ENCODE measurements around the gene DOK6. TPM values are rescaled to one million over a fixed set of nuclear protein-coding genes. Genes with fewer than 3 reads are reported as not detected.

DOK6 gene
- total RNA-seq, 2 experiments from 2014 or later = not detected

GRCh38 chr18:69872661-69873060, 472.0 kb downstream of the DOK6 start:
- H3K36me3 Mint-ChIP-seq (ENCODE audit: low read depth) = peaks cover 81% of the 10 kb centered on the region
- peak overlapping the region; percentile 73 for H3K27ac Mint-ChIP-seq
- H3K27me3 ChIP-seq (ENCODE audit: control insufficient read depth in 1 of 2, insufficient read depth in 2 of 2, low read length in 2 of 2) = no peaks in the 10 kb centered on the region
- no peak overlapping the region for H3K4me3 Mint-ChIP-seq
- H3K4me3 ChIP-seq (ENCODE audit: low read length) = no peak overlapping the region
- DNase-seq = no peak
- intact Hi-C loops (cut with DNase I, micrococcal nuclease) = no loop called here
- ATAC-seq (ENCODE audit: poor library complexity) = no peak
- ChIA-PET CTCF (interaction anchor here (1.3 to 2.6 kb wide), 2 partner anchors 18 to 87 kb away, joined by 3 to 7 read pairs; no protein-coding TSS in a partner anchor), POLR2A (no interaction called here)
- no peaks in the 10 kb centered on the region for H3K9me3 Mint-ChIP-seq
- TF ChIP-seq, protein P1, sequence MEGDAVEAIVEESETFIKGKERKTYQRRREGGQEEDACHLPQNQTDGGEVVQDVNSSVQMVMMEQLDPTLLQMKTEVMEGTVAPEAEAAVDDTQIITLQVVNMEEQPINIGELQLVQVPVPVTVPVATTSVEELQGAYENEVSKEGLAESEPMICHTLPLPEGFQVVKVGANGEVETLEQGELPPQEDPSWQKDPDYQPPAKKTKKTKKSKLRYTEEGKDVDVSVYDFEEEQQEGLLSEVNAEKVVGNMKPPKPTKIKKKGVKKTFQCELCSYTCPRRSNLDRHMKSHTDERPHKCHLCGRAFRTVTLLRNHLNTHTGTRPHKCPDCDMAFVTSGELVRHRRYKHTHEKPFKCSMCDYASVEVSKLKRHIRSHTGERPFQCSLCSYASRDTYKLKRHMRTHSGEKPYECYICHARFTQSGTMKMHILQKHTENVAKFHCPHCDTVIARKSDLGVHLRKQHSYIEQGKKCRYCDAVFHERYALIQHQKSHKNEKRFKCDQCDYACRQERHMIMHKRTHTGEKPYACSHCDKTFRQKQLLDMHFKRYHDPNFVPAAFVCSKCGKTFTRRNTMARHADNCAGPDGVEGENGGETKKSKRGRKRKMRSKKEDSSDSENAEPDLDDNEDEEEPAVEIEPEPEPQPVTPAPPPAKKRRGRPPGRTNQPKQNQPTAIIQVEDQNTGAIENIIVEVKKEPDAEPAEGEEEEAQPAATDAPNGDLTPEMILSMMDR (IDR thresholded peaks at IDR 0.05) = no peak
- H3K4me1 Mint-ChIP-seq (ENCODE audit: low read depth) = peaks cover 47% of the 10 kb centered on the region
- H3K27me3 Mint-ChIP-seq = no peaks in the 10 kb centered on the region
- H3K4me1 ChIP-seq (ENCODE audit: insufficient read depth, low read length) = peaks cover 12% of the 10 kb centered on the region
- no peak overlapping the region for H3K27ac ChIP-seq (ENCODE audit: low read depth in 1 of 2, low read length in 2 of 2)
- H3K36me3 ChIP-seq (ENCODE audit: insufficient read depth, low read length) = peaks cover 40% of the 10 kb centered on the region
- H3K9me3 ChIP-seq (ENCODE audit: control insufficient read depth in 1 of 2, insufficient read depth in 1 of 2, low read length in 2 of 2) = no peaks in the 10 kb centered on the region

GRCh38 chr18:69874058-69874457, 473.4 kb downstream of the DOK6 start:
- Histone ChIP-seq H3K27ac (ENCODE audit: low read depth in 1 of 2, low read length in 2 of 2) (no peak overlapping the region), H3K4me1 (ENCODE audit: insufficient read depth, low read length) (peaks cover 12% of the 10 kb centered on the region), H3K36me3 (ENCODE audit: insufficient read depth, low read length) (peaks cover 32% of the 10 kb centered on the region), H3K9me3 (ENCODE audit: control insufficient read depth in 1 of 2, insufficient read depth in 1 of 2, low read length in 2 of 2) (no peaks in the 10 kb centered on the region), H3K4me3 (ENCODE audit: low read length) (no peak overlapping the region), H3K27me3 (ENCODE audit: control insufficient read depth in 1 of 2, insufficient read depth in 2 of 2, low read length in 2 of 2) (no peaks in the 10 kb centered on the region)
- ChIA-PET CTCF (interaction anchor here (2.6 kb wide), 1 partner anchor 85 kb away, joined by 7 read pairs; no protein-coding TSS in a partner anchor), POLR2A (no interaction called here)
- TF ChIP-seq, protein P1 (IDR thresholded peaks at IDR 0.05) = no peak
- Mint-ChIP-seq H3K4me3 (no peak overlapping the region), H3K36me3 (ENCODE audit: low read depth) (peaks cover 82% of the 10 kb centered on the region), H3K4me1 (ENCODE audit: low read depth) (peaks cover 61% of the 10 kb centered on the region), H3K9me3 (no peaks in the 10 kb centered on the region), H3K27ac (peak overlapping the region; percentile 39), H3K27me3 (no peaks in the 10 kb centered on the region)
- DNase-seq = no peak
- intact Hi-C loops (cut with DNase I, micrococcal nuclease) = no loop called here
- no peak for ATAC-seq (ENCODE audit: poor library complexity)

DNA sequence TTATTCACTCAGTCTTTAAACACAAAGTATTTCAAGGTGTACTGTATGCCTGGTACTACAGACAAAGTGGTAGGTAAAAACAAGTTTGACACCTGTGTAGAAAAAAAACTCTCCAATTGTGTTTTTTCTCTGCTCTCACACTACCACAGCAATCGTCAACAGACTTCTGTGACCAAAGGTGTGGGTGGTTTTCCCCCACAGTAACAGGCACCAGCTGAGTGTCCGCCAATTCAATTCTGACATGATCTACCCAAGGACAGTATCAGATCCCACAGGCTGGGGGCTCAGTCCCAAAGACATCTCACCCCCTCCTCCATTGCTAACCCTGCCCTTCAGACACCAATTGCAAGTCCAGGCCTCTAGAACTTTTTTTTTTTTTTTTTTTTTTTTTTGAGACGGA, 475.8 kb downstream of the DOK6 start:
- H3K36me3 Mint-ChIP-seq (ENCODE audit: low read depth) = peaks cover 85% of the 10 kb centered on the region
- peaks cover 2% of the 10 kb centered on the region for H3K9me3 Mint-ChIP-seq

More for the DNA sequence above, 475.8 kb downstream of the DOK6 start:
- H3K27me3 ChIP-seq (ENCODE audit: control insufficient read depth in 1 of 2, insufficient read depth in 2 of 2, low read length in 2 of 2) = no peaks in the 10 kb centered on the region
- intact Hi-C loops (cut with DNase I, micrococcal nuclease) = no loop called here
- TF ChIP-seq, protein P1 (IDR thresholded peaks at IDR 0.05) = no peak
- Mint-ChIP-seq H3K27me3 (no peaks in the 10 kb centered on the region), H3K4me1 (ENCODE audit: low read depth) (peaks cover 77% of the 10 kb centered on the region), H3K27ac (peak overlapping the region; percentile 69), H3K4me3 (no peak overlapping the region)
- POLR2A ChIA-PET = no interaction called here
- ATAC-seq (ENCODE audit: poor library complexity) (no peak), DNase-seq (no peak)
- CTCF ChIA-PET = interaction anchor here (1.0 kb wide), 1 partner anchor 80 kb away, joined by 3 read pairs; no protein-coding TSS in a partner anchor
- no peak overlapping the region for H3K4me3 ChIP-seq (ENCODE audit: low read length)
- H3K9me3 ChIP-seq (ENCODE audit: control insufficient read depth in 1 of 2, insufficient read depth in 1 of 2, low read length in 2 of 2) = no peaks in the 10 kb centered on the region
- H3K4me1 ChIP-seq (ENCODE audit: insufficient read depth, low read length) = peaks cover 12% of the 10 kb centered on the region
- H3K36me3 ChIP-seq (ENCODE audit: insufficient read depth, low read length) = peaks cover 22% of the 10 kb centered on the region
- no peak overlapping the region for H3K27ac ChIP-seq (ENCODE audit: low read depth in 1 of 2, low read length in 2 of 2)

Measured in CD4-positive, alpha-beta T cell (primary cell).